ENCODE data around the gene ACVR2B. TPM values are rescaled to one million over a fixed set of nuclear protein-coding genes. Genes with fewer than 3 reads are reported as not detected.

Gene ACVR2B
- total RNA-seq, 2 donors from 2014 or later = 108 to 112 TPM

DNA sequence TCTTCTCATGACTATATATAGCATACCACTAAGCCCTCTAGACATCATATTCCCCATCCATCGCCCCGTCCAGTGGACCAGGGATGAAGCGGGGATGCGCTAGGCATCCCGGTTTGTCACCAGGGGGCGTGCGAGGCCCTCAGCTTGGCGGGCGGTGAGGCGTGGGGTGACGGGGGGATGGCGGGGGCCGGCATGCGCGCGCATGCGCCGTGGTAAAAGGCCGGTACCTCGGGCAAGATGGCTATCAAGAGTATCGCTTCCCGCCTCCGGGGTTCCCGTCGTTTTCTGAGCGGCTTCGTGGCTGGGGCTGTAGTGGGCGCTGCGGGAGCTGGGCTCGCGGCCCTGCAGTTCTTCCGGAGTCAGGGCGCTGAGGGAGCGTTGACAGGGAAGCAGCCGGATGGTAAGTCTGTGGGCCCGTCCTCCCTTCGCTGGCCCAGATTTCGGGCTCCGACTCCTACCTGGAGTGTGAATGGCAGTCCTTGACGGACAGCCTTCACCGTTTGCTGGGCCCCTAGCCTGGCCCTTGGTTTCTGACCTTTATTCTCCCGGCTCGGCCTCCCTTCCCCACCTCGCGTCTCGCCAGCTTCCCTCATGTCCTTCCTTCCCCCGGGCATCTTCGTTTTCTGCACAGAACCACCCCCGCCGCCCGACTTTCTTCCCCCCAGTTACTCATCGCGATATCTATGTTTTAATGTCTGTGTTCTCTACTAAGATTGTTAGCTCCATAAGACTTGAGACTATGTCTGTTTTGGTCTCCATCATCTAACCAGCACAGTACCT lies 42.6 kb downstream of the ACVR2B start, which contains the start of gene EXOG:
EXOG (plus strand) TSS at position 210 of the 780 bp plus-strand sequence; CDS start at position 238, 28 bp downstream.
- peak within 1 kb of the TSS; percentile 87 for H3K4me3 ChIP-seq (ENCODE audit: low read length)
- H3K27ac ChIP-seq (ENCODE audit: low read depth, low read length) = peak within 1 kb of the TSS; percentile 73
- no peaks in the 10 kb centered on the region for H3K9me3 Mint-ChIP-seq
- TF ChIP-seq, protein P1, sequence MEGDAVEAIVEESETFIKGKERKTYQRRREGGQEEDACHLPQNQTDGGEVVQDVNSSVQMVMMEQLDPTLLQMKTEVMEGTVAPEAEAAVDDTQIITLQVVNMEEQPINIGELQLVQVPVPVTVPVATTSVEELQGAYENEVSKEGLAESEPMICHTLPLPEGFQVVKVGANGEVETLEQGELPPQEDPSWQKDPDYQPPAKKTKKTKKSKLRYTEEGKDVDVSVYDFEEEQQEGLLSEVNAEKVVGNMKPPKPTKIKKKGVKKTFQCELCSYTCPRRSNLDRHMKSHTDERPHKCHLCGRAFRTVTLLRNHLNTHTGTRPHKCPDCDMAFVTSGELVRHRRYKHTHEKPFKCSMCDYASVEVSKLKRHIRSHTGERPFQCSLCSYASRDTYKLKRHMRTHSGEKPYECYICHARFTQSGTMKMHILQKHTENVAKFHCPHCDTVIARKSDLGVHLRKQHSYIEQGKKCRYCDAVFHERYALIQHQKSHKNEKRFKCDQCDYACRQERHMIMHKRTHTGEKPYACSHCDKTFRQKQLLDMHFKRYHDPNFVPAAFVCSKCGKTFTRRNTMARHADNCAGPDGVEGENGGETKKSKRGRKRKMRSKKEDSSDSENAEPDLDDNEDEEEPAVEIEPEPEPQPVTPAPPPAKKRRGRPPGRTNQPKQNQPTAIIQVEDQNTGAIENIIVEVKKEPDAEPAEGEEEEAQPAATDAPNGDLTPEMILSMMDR (conservative IDR thresholded peaks at IDR 0.05) = peak; percentile 89
- peak within 1 kb of the TSS; percentile 54 for H3K9ac ChIP-seq (ENCODE audit: extremely low read depth, low read length, poor library complexity, severe bottlenecking)
- peaks cover 11% of the 10 kb centered on the region for H3K36me3 ChIP-seq (ENCODE audit: control insufficient read depth, insufficient read depth, low read length)
- no peaks in the 10 kb centered on the region for H3K27me3 ChIP-seq (ENCODE audit: control insufficient read depth, insufficient read depth, low read length, poor library complexity, severe bottlenecking)
- no peaks in the 10 kb centered on the region for H3K9me3 ChIP-seq (ENCODE audit: control insufficient read depth, low read length)
- H3K4me3 Mint-ChIP-seq = peak within 1 kb of the TSS; percentile 87
- no peaks in the 10 kb centered on the region for H3K4me1 ChIP-seq (ENCODE audit: control insufficient read depth, insufficient read depth, low read length)
- 0 to 1% methylated on average over 24 to 52 of the region's 53 CpGs for WGBS, 2 experiments (ENCODE audit: insufficient coverage in 1 of 2, insufficient read length in 1 of 2)
- peak within 1 kb of the TSS; percentile 93 for H3K27ac Mint-ChIP-seq
- H3K4me1 Mint-ChIP-seq = peaks cover 5% of the 10 kb centered on the region
- no peaks in the 10 kb centered on the region for H3K27me3 Mint-ChIP-seq (ENCODE audit: insufficient read depth)
- DNase-seq = peak; percentile 99
- peaks cover 8% of the 10 kb centered on the region for H3K36me3 Mint-ChIP-seq (ENCODE audit: low read depth)

DNA sequence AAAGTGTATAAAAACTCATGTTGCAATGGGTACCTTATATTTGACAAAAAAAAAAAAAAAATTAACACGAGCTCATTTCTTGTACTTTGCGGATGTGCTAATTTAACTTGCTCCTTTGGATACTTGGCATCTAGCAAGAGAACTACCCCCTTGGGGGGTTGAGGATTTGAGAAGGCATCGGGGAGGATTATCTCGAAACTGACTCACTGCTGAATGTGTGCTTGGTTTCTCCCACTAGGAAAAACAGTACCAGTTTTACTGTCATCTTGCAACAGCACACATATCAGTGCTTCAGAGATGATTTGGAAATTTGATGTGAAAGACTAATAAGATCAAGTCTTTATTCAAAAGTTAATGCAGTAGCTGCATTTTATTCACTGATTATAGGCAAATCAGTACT lies 43.3 kb downstream of the ACVR2B start:
- Histone ChIP-seq H3K9ac (ENCODE audit: extremely low read depth, low read length, poor library complexity, severe bottlenecking) (peak overlapping the region; percentile 54), H3K9me3 (ENCODE audit: control insufficient read depth, low read length) (no peaks in the 10 kb centered on the region), H3K27ac (ENCODE audit: low read depth, low read length) (no peak overlapping the region), H3K27me3 (ENCODE audit: control insufficient read depth, insufficient read depth, low read length, poor library complexity, severe bottlenecking) (no peaks in the 10 kb centered on the region), H3K36me3 (ENCODE audit: control insufficient read depth, insufficient read depth, low read length) (peaks cover 10% of the 10 kb centered on the region), H3K4me1 (ENCODE audit: control insufficient read depth, insufficient read depth, low read length) (no peaks in the 10 kb centered on the region), H3K4me3 (ENCODE audit: low read length) (peak overlapping the region; percentile 87)
- H3K4me3 Mint-ChIP-seq = peak overlapping the region; percentile 87
- no peaks in the 10 kb centered on the region for H3K27me3 Mint-ChIP-seq (ENCODE audit: insufficient read depth)
- H3K9me3 Mint-ChIP-seq = no peaks in the 10 kb centered on the region
- H3K4me1 Mint-ChIP-seq = peaks cover 5% of the 10 kb centered on the region
- DNase-seq = no peak
- no peak overlapping the region for H3K27ac Mint-ChIP-seq
- TF ChIP-seq, protein P1 (conservative IDR thresholded peaks at IDR 0.05) = no peak
- peaks cover 7% of the 10 kb centered on the region for H3K36me3 Mint-ChIP-seq (ENCODE audit: low read depth)
- 61% methylated on average over 4 of the region's 4 CpGs; no CpG with 5 or more reads in 1 of the 2 experiments for WGBS, 2 experiments (ENCODE audit: insufficient coverage in 1 of 2, insufficient read length in 1 of 2)

DNA sequence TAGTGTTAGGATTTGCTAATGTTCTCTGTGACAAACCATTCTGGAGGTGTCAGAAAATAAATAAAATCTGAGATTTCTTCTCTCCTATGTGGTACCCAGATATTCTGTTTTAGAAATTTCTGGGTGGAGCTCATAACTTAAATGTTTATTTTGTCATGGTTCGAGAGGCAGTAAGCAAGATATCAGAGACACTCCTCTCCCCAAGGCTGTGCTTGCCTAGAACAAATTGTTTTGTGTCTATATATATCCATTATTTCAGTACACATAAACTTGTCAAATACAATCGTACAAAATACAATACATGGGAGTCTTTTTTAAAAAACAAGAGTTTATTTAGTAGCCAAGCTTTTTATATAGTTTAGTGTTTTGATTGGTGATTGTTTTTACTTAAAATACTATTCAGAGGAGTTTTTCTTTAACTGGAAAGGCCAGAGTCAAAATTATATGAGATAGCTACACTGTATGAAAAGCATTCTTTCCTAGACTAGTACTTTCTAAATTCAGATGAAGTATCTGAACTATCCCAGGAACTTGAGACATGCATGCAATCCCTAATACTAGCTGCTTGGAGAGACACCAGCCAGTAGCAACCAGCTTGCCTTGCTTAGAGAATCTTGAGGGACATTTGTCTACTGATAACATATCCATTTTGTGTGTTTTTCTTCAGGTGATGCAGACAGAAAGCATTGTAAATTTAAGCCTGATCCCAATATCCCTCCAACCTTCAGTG lies 47.2 kb downstream of the ACVR2B start:
- DNase-seq = no peak
- no peaks in the 10 kb centered on the region for H3K27me3 ChIP-seq (ENCODE audit: control insufficient read depth, insufficient read depth, low read length, poor library complexity, severe bottlenecking)
- peaks cover 17% of the 10 kb centered on the region for H3K36me3 ChIP-seq (ENCODE audit: control insufficient read depth, insufficient read depth, low read length)
- Mint-ChIP-seq H3K36me3 (ENCODE audit: low read depth) (peaks cover 24% of the 10 kb centered on the region), H3K4me3 (no peak overlapping the region), H3K27me3 (ENCODE audit: insufficient read depth) (no peaks in the 10 kb centered on the region), H3K4me1 (peaks cover 5% of the 10 kb centered on the region), H3K27ac (no peak overlapping the region), H3K9me3 (no peaks in the 10 kb centered on the region)
- no peaks in the 10 kb centered on the region for H3K9me3 ChIP-seq (ENCODE audit: control insufficient read depth, low read length)
- WGBS, 2 experiments (ENCODE audit: insufficient coverage in 1 of 2, insufficient read length in 1 of 2) = 94% methylated on average over 2 of the region's 2 CpGs; no CpG with 5 or more reads in 1 of the 2 experiments
- H3K4me1 ChIP-seq (ENCODE audit: control insufficient read depth, insufficient read depth, low read length) = no peaks in the 10 kb centered on the region
- TF ChIP-seq, protein P1 (conservative IDR thresholded peaks at IDR 0.05) = no peak
- no peak overlapping the region for H3K4me3 ChIP-seq (ENCODE audit: low read length)
- H3K9ac ChIP-seq (ENCODE audit: extremely low read depth, low read length, poor library complexity, severe bottlenecking) = no peak overlapping the region
- no peak overlapping the region for H3K27ac ChIP-seq (ENCODE audit: low read depth, low read length)
